Endothelial cell of umbilical vein (primary cell): Measurements from ENCODE around the gene ADCY9.

Experiments
- CTCF ChIP-seq, 2 donors: IDR thresholded peaks; 1 replicate in 1 of 2; 2 replicates in 1 of 2; pipeline ENCODE4 v1.5.1; 2011; ENCODE audit warnings: low read length in 2 of 2, mild to moderate bottlenecking in 2 of 2, moderate library complexity in 2 of 2, control low read depth in 1 of 2, inconsistent platforms in 1 of 2, low read depth in 1 of 2; ENCODE audit not compliant: insufficient read depth in 1 of 2; ENCODE audit errors: extremely low read depth in 1 of 2
- EZH2 ChIP-seq: IDR thresholded peaks from 2 replicates; pipeline ENCODE4 v1.6.1; 2012; ENCODE audit warnings: borderline replicate concordance, low read depth, mild to moderate bottlenecking, moderate library complexity, low read length, inconsistent platforms; ENCODE audit not compliant: severe bottlenecking
- MAX ChIP-seq: IDR thresholded peaks from 2 replicates; pipeline ENCODE4 v1.6.1; 2011; ENCODE audit not compliant: insufficient read depth, insufficient read length
- POLR2AphosphoS5 ChIP-seq: IDR thresholded peaks from 2 replicates; pipeline ENCODE4 v1.6.1; 2012; ENCODE audit warnings: low read depth, mild to moderate bottlenecking, control low read depth, low read length, moderate library complexity; ENCODE audit not compliant: insufficient read depth

GRCh38 chr16:4033951-4034350, 82.3 kb downstream of the ADCY9 start:
- TF ChIP-seq EZH2 (no peak), POLR2AphosphoS5 (no peak), MAX (no peak), CTCF (IDR thresholded peaks at IDR 0.05; ENCODE audit: extremely low read depth in 1 of 2, insufficient read depth in 1 of 2, low read depth in 1 of 2, low read length in 2 of 2) (no peak)
